ENCODE measurements around the gene IL17REL. TPM values are rescaled to one million over a fixed set of nuclear protein-coding genes. Genes with fewer than 3 reads are reported as not detected.

The IL17REL gene
- total RNA-seq, 4 donors from 2014 or later, result not detected

GRCh38 chr22:49968313-49968830 lies 44.2 kb downstream of the IL17REL start:
- Histone ChIP-seq H3K4me1 (peaks cover 0 to 93% (median 57%) of the 10 kb centered on the region in 3 donors), H3K27ac (peak overlapping the region in 3 of 4 donors; percentile 96 to 98 (median 97)), H3K9me3 (no peaks in the 10 kb centered on the region), H3K36me3 (peaks cover 0 to 23% of the 10 kb centered on the region in 2 donors), H3K4me3 (no peak overlapping the region), H3K27me3 (no peaks in the 10 kb centered on the region)
- no peak for TF ChIP-seq POLR2A (IDR thresholded peaks at IDR 0.05)
- TF ChIP-seq CTCF (IDR thresholded peaks at IDR 0.05), result no peak
- no peak for TF ChIP-seq POLR2AphosphoS5 (IDR thresholded peaks at IDR 0.05)
- no peak for TF ChIP-seq EP300 (IDR thresholded peaks at IDR 0.05)
- no peak for ATAC-seq
- 74% methylated on average over 3 of the region's 11 CpGs; no CpG with 5 or more reads in 1 of the 2 donors for WGBS, 2 donors (ENCODE audit: low coverage in 1 of 2)

- TF ChIP-seq EP300 (IDR thresholded peaks at IDR 0.05) (no peak), POLR2AphosphoS5 (IDR thresholded peaks at IDR 0.05) (peak; percentile 35)
- Histone ChIP-seq H3K36me3 (peaks cover 0 to 29% of the 10 kb centered on the region in 2 donors), H3K4me3 (peak overlapping the region in 1 of 2 donors; percentile 35), H3K27ac (peak overlapping the region in 3 of 4 donors; percentile 96 to 98 (median 97)), H3K4me1 (peaks cover 0 to 99% (median 62%) of the 10 kb centered on the region in 3 donors), H3K27me3 (no peaks in the 10 kb centered on the region), H3K9me3 (no peaks in the 10 kb centered on the region)
- WGBS, 2 donors (ENCODE audit: low coverage in 1 of 2), result 67% methylated on average over 1 of the region's 18 CpGs; no CpG with 5 or more reads in 1 of the 2 donors
- ATAC-seq, result no peak
Measured at GRCh38 chr22:49967706-49968208, 44.8 kb downstream of the IL17REL start.

GRCh38 chr22:49966774-49967705 lies 45.5 kb downstream of the IL17REL start:
- H3K27ac ChIP-seq, result peak overlapping the region; percentile 4 to 98 (median 96)
- H3K4me3 ChIP-seq, result peak overlapping the region in 1 of 2 donors; percentile 35
- peaks cover 0 to 32% of the 10 kb centered on the region in 2 donors for H3K36me3 ChIP-seq
- H3K27me3 ChIP-seq, result no peaks in the 10 kb centered on the region
- no peak for ATAC-seq
- no CpG with 5 or more reads among the region's 36 CpGs for WGBS, 2 donors (ENCODE audit: low coverage in 1 of 2)
- no peak for TF ChIP-seq POLR2AphosphoS5 (IDR thresholded peaks at IDR 0.05)
- no peak for TF ChIP-seq CTCF (IDR thresholded peaks at IDR 0.05)
- no peak for TF ChIP-seq POLR2A (IDR thresholded peaks at IDR 0.05)
- no peak for TF ChIP-seq EP300 (IDR thresholded peaks at IDR 0.05)
- H3K9me3 ChIP-seq, result no peaks in the 10 kb centered on the region
- H3K4me1 ChIP-seq, result peaks cover 0 to 98% (median 65%) of the 10 kb centered on the region in 3 donors

- WGBS, 2 donors (ENCODE audit: low coverage in 1 of 2), result no CpG with 5 or more reads among the region's 11 CpGs
- no peak for TF ChIP-seq CTCF (IDR thresholded peaks at IDR 0.05)
- TF ChIP-seq POLR2AphosphoS5 (IDR thresholded peaks at IDR 0.05), result no peak
- no peak for TF ChIP-seq POLR2A (IDR thresholded peaks at IDR 0.05)
- no peak for TF ChIP-seq EP300 (IDR thresholded peaks at IDR 0.05)
- H3K27me3 ChIP-seq, result no peaks in the 10 kb centered on the region
- peak overlapping the region in 3 of 4 donors; percentile 96 to 98 (median 97) for H3K27ac ChIP-seq
- no peaks in the 10 kb centered on the region for H3K9me3 ChIP-seq
- H3K36me3 ChIP-seq, result peaks cover 0 to 32% of the 10 kb centered on the region in 2 donors
- ATAC-seq, result no peak
- H3K4me3 ChIP-seq, result peak overlapping the region in 1 of 2 donors; percentile 97
- peaks cover 0 to 98% (median 56%) of the 10 kb centered on the region in 3 donors for H3K4me1 ChIP-seq
Measured at GRCh38 chr22:49966041-49966773, 46.4 kb downstream of the IL17REL start.
